ENCODE data around the gene CFDP1.
"Not testable (repeated sequence)": the region's sequence is repeated elsewhere in the genome, so short reads cannot be mapped to it uniquely, and the experiment has no call there.

CFDP1 gene

GRCh38 chr16:75287708-75288107, 145.6 kb downstream of the CFDP1 start:
- no peak for DNase-seq

- no peak for DNase-seq
Measured at GRCh38 chr16:75286389-75286788, 146.9 kb downstream of the CFDP1 start.

GRCh38 chr16:75282466-75283281, 150.6 kb downstream of the CFDP1 start:
- DNase-seq, result no peak

- DNase-seq, result no peak
Measured at GRCh38 chr16:75281826-75282225, 151.5 kb downstream of the CFDP1 start.

- DNase-seq, result not testable (repeated sequence)
Measured at GRCh38 chr16:75281009-75281408, 152.3 kb downstream of the CFDP1 start.

- no peak for DNase-seq
Measured at GRCh38 chr16:75280331-75280804, 152.9 kb downstream of the CFDP1 start.

GRCh38 chr16:75279305-75279704, 154.0 kb downstream of the CFDP1 start:
- DNase-seq, result no peak

GRCh38 chr16:75273054-75273925, 160.0 kb downstream of the CFDP1 start:
- no peak for DNase-seq

- DNase-seq, result not testable (repeated sequence)
Measured at GRCh38 chr16:75272629-75273028, 160.7 kb downstream of the CFDP1 start.

- no peak for DNase-seq
Measured at GRCh38 chr16:75272097-75272551, 161.2 kb downstream of the CFDP1 start.

- DNase-seq, result no peak
Measured at GRCh38 chr16:75271441-75272096, 161.7 kb downstream of the CFDP1 start.

GRCh38 chr16:75269358-75269757, 163.9 kb downstream of the CFDP1 start:
- not testable (repeated sequence) for DNase-seq

- no peak for DNase-seq
Measured at GRCh38 chr16:75267631-75268264, 165.6 kb downstream of the CFDP1 start.

- no peak for DNase-seq
Measured at GRCh38 chr16:75266738-75267630, 166.3 kb downstream of the CFDP1 start.

- no peak for DNase-seq
Measured at GRCh38 chr16:75265911-75266701, 167.2 kb downstream of the CFDP1 start.

GRCh38 chr16:75264999-75265910, 168.0 kb downstream of the CFDP1 start:
- DNase-seq, result no peak

- no peak for DNase-seq
Measured at GRCh38 chr16:75264457-75264998, 168.8 kb downstream of the CFDP1 start.

GRCh38 chr16:75263963-75264445, 169.3 kb downstream of the CFDP1 start:
- DNase-seq, result no peak
